ENCODE data around the gene IGSF9. TPM values are rescaled to one million over a fixed set of nuclear protein-coding genes. Genes with fewer than 3 reads are reported as not detected.
A peak's percentile ranks its signal among the peaks of the same experiment; 100 is the strongest.

Gene IGSF9
- total RNA-seq, 2 experiments from 2014 or later: not detected

DNA sequence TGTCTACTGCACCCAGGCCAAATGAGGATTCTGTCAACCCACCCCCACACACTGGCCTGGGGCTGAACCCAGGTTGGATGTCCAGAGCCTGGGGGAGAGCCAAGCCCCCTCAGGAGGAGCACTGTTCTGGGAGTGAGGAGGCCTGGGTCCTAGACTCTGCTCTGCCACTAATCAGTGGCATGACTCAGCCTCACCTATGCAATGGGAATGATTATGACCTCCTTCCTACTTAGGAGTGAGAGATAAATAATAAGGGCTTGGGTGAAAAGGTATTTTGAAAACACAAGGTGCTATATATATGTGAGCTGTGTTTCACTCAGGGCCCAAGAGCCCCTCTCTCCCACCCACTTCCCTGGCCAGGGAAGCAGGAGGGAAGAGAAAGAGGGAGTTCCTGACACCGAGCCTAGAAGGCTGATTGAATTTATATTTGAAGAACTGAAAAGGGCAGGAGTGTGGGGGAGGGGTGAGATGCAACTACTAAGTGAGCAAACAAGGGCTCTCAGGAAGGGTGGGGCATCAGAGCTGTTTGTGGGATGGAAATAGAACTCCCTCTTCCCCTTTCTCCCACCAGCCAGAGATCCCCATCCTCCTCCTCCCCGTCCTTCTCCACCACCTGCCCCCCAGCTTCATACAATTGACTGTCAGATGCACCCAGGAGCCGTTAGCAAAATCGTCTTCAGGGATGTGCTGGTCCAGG is 8.2 kb downstream of the IGSF9 start:
- ChIA-PET CTCF (interaction anchor here (0.6 to 9.9 kb wide), 10 partner anchors 9 to 148 kb away, joined by 3 to 184 read pairs (median 7); partner anchors contain the start of genes IGSF9 and TAGLN2), POLR2A (interaction anchor here (3.5 kb wide), 1 partner anchor 13 kb away, joined by 21 read pairs; the partner anchor contains the start of gene TAGLN2)
- H3K27me3 Mint-ChIP-seq (ENCODE audit: low read depth): peaks cover 29% of the 10 kb centered on the region
- H3K4me1 Mint-ChIP-seq (ENCODE audit: low read depth): peaks cover 5% of the 10 kb centered on the region
- no peak overlapping the region for H3K27ac Mint-ChIP-seq
- H3K9me3 Mint-ChIP-seq (ENCODE audit: insufficient read depth): no peaks in the 10 kb centered on the region
- no peak for ATAC-seq
- no peak for DNase-seq
- no peak overlapping the region for H3K4me3 Mint-ChIP-seq
- no peaks in the 10 kb centered on the region for H3K36me3 Mint-ChIP-seq (ENCODE audit: low read depth)

GRCh38 chr1:159936273-159936904 is 9.0 kb downstream of the IGSF9 start:
- Mint-ChIP-seq H3K4me1 (ENCODE audit: low read depth) (peaks cover 5% of the 10 kb centered on the region), H3K9me3 (ENCODE audit: insufficient read depth) (no peaks in the 10 kb centered on the region), H3K27me3 (ENCODE audit: low read depth) (peaks cover 29% of the 10 kb centered on the region), H3K4me3 (no peak overlapping the region), H3K36me3 (ENCODE audit: low read depth) (no peaks in the 10 kb centered on the region), H3K27ac (no peak overlapping the region)
- ChIA-PET POLR2A (interaction anchor here (3.5 kb wide), 1 partner anchor 12 kb away, joined by 21 read pairs; the partner anchor contains the start of gene TAGLN2), CTCF (interaction anchor here (0.6 to 9.9 kb wide), 10 partner anchors 10 to 149 kb away, joined by 3 to 184 read pairs (median 5); partner anchors contain the start of genes IGSF9 and TAGLN2)
- peak; percentile 83 for DNase-seq
- ATAC-seq: peak; percentile 81

DNA sequence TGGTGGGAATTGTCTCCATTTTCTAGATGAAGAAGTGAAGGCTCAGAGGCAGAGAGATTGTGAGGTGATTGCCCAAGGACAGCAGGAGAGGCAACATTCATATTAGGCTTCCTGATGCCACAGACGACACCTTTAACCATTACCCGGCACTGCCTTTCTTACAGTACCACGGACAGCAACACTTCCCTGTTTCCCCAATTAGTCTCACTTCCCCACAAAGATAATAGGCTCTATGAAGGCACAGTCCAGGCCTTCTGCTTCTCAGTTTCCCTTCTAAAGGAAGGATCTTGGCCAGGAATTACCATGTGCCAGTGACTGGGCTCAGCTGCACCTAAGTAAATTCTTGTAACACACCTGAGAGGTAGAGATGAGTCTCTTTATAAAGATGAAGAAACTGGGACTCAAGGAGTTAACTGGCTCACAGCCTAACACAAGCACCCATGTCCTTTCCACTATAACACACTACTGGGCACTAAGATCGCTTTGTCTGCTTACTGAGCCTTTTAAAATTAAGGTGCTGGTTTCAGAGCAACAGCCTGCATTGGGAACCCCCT is 9.6 kb downstream of the IGSF9 start:
- H3K36me3 Mint-ChIP-seq (ENCODE audit: low read depth): no peaks in the 10 kb centered on the region
- ATAC-seq: no peak

DNA sequence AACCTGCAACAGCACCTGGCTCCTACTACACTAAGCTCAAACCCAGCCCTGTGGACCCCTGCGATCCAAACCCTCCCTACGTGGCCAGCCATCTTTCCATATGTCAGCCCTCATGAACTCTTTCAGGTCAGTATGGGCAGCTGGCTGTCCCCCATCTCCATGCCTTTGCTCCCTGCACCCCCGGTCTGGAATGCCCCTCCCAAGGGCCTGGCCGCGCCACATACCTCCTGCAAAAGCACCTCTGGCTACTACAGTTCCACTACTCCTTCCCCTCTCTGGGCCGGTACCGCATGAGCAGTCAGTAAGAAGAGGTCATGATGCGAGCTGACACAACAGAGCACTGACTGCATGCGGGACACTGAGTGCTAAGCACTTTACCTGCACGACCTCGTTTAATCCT is 10.1 kb downstream of the IGSF9 start:
- POLR2A ChIA-PET: interaction anchor here (0.8 kb wide), 1 partner anchor 10 kb away, joined by 3 read pairs; the partner anchor contains the start of gene TAGLN2
- no peaks in the 10 kb centered on the region for H3K36me3 Mint-ChIP-seq (ENCODE audit: low read depth)
- ATAC-seq (no peak), DNase-seq (no peak)
- CTCF ChIA-PET: interaction anchor here (0.7 to 9.9 kb wide), 6 partner anchors 11 to 150 kb away, joined by 3 to 184 read pairs (median 11); partner anchors contain the start of gene TAGLN2
- no peaks in the 10 kb centered on the region for H3K9me3 Mint-ChIP-seq (ENCODE audit: insufficient read depth)
- peaks cover 5% of the 10 kb centered on the region for H3K4me1 Mint-ChIP-seq (ENCODE audit: low read depth)
- H3K27ac Mint-ChIP-seq: no peak overlapping the region
- no peak overlapping the region for H3K4me3 Mint-ChIP-seq
- peaks cover 23% of the 10 kb centered on the region for H3K27me3 Mint-ChIP-seq (ENCODE audit: low read depth)

More for the DNA sequence above, 9.6 kb downstream of the IGSF9 start:
- H3K27ac Mint-ChIP-seq: no peak overlapping the region
- H3K4me1 Mint-ChIP-seq (ENCODE audit: low read depth): peaks cover 5% of the 10 kb centered on the region
- ChIA-PET POLR2A (interaction anchor here (0.8 to 3.5 kb wide), 2 partner anchors 11 to 12 kb away, joined by 3 to 21 read pairs; partner anchors contain the start of gene TAGLN2), CTCF (interaction anchor here (0.7 to 9.9 kb wide), 8 partner anchors 10 to 149 kb away, joined by 3 to 184 read pairs (median 8); partner anchors contain the start of genes IGSF9 and TAGLN2)
- H3K27me3 Mint-ChIP-seq (ENCODE audit: low read depth): peaks cover 26% of the 10 kb centered on the region
- no peaks in the 10 kb centered on the region for H3K9me3 Mint-ChIP-seq (ENCODE audit: insufficient read depth)
- DNase-seq: no peak
- no peak overlapping the region for H3K4me3 Mint-ChIP-seq

GRCh38 chr1:159934136-159935039 is 11.0 kb downstream of the IGSF9 start:
- no peak overlapping the region for H3K27ac Mint-ChIP-seq
- no peaks in the 10 kb centered on the region for H3K9me3 Mint-ChIP-seq (ENCODE audit: insufficient read depth)
- ATAC-seq (no peak), DNase-seq (no peak)
- CTCF ChIA-PET: interaction anchor here (0.7 to 9.9 kb wide), 7 partner anchors 10 to 144 kb away, joined by 3 to 184 read pairs (median 5); partner anchors contain the start of gene TAGLN2
- no peak overlapping the region for H3K4me3 Mint-ChIP-seq
- no peaks in the 10 kb centered on the region for H3K36me3 Mint-ChIP-seq (ENCODE audit: low read depth)
- H3K27me3 Mint-ChIP-seq (ENCODE audit: low read depth): peaks cover 22% of the 10 kb centered on the region
- POLR2A ChIA-PET: interaction anchor here (2.2 kb wide), 1 partner anchor 10 kb away, joined by 18 read pairs; the partner anchor contains the start of gene TAGLN2
- H3K4me1 Mint-ChIP-seq (ENCODE audit: low read depth): peaks cover 5% of the 10 kb centered on the region

DNA sequence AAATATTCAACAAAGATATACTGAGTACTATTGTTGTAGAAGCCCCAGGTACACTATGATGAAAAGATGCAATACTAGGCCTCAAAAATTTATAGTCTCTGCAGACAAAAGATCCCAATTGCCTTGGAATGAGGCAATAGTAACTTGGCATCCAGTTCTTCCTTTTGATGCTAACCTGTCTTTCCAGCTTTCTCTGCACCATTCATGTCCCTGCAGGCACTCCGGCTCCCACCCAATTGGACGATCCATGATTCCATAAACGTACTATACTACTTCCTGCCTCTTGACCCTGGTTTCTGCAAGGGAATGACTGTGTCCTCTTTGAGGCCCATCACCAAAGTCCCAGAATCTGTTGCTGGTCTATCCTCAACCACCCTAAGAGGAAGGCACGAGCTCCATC is 12.1 kb downstream of the IGSF9 start:
- Mint-ChIP-seq H3K4me1 (ENCODE audit: low read depth) (peaks cover 3% of the 10 kb centered on the region), H3K27ac (no peak overlapping the region), H3K27me3 (ENCODE audit: low read depth) (peaks cover 13% of the 10 kb centered on the region), H3K9me3 (ENCODE audit: insufficient read depth) (no peaks in the 10 kb centered on the region), H3K36me3 (ENCODE audit: low read depth) (no peaks in the 10 kb centered on the region), H3K4me3 (no peak overlapping the region)
- ATAC-seq (no peak), DNase-seq (no peak)
- ChIA-PET POLR2A (interaction anchor here (2.2 kb wide), 1 partner anchor 9 kb away, joined by 18 read pairs; the partner anchor contains the start of gene TAGLN2), CTCF (interaction anchor here (1.0 to 9.9 kb wide), 6 partner anchors 8 to 145 kb away, joined by 3 to 184 read pairs (median 4); partner anchors contain the start of gene TAGLN2)

- H3K4me1 Mint-ChIP-seq (ENCODE audit: low read depth): peaks cover 2% of the 10 kb centered on the region
Measured at GRCh38 chr1:159932296-159933285, 12.8 kb downstream of the IGSF9 start.

DNA sequence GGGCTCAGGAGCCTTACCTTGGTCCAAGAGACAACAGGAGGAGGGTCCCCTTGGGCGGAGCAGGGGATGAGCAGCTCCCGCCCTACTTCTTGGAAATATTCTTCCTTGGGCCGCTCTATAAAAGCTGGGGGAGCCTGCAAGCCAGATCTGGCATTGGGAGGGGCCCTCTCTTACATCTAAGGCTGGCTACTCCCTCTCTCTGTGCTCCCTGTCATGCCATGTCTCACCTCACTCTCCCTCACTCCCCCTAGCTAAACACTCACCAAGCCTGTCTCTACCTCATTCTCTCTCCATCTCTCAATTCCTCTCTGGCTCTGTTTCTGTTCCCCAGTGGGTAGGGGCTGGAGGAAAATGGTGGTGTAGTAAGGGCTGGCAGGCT is 13.6 kb downstream of the IGSF9 start:
- Mint-ChIP-seq H3K27ac (no peak overlapping the region), H3K4me1 (ENCODE audit: low read depth) (peaks cover 2% of the 10 kb centered on the region), H3K27me3 (ENCODE audit: low read depth) (peaks cover 11% of the 10 kb centered on the region), H3K4me3 (no peak overlapping the region), H3K36me3 (ENCODE audit: low read depth) (no peaks in the 10 kb centered on the region), H3K9me3 (ENCODE audit: insufficient read depth) (no peaks in the 10 kb centered on the region)
- ATAC-seq (no peak), DNase-seq (no peak)
- POLR2A ChIA-PET: interaction anchor here (1.3 kb wide), 1 partner anchor 8 kb away, joined by 4 read pairs; no protein-coding TSS in a partner anchor
- CTCF ChIA-PET: no interaction called here

More at GRCh38 chr1:159932296-159933285, 12.8 kb downstream of the IGSF9 start:
- CTCF ChIA-PET: interaction anchor here (1.0 to 9.9 kb wide), 6 partner anchors 8 to 146 kb away, joined by 3 to 184 read pairs (median 4); partner anchors contain the start of gene TAGLN2
- ATAC-seq (no peak), DNase-seq (no peak)
- no peak overlapping the region for H3K4me3 Mint-ChIP-seq
- H3K36me3 Mint-ChIP-seq (ENCODE audit: low read depth): no peaks in the 10 kb centered on the region
- no peaks in the 10 kb centered on the region for H3K9me3 Mint-ChIP-seq (ENCODE audit: insufficient read depth)
- H3K27me3 Mint-ChIP-seq (ENCODE audit: low read depth): peaks cover 11% of the 10 kb centered on the region
- no peak overlapping the region for H3K27ac Mint-ChIP-seq
- POLR2A ChIA-PET: interaction anchor here (1.3 to 2.2 kb wide), 2 partner anchors 8 to 9 kb away, joined by 4 to 18 read pairs; partner anchors contain the start of gene TAGLN2

- H3K36me3 Mint-ChIP-seq (ENCODE audit: low read depth): no peaks in the 10 kb centered on the region
- H3K27me3 Mint-ChIP-seq (ENCODE audit: low read depth): peaks cover 11% of the 10 kb centered on the region
- ATAC-seq: no peak
- no peak for DNase-seq
- peaks cover 1% of the 10 kb centered on the region for H3K4me1 Mint-ChIP-seq (ENCODE audit: low read depth)
- no peaks in the 10 kb centered on the region for H3K9me3 Mint-ChIP-seq (ENCODE audit: insufficient read depth)
- H3K27ac Mint-ChIP-seq: no peak overlapping the region
- ChIA-PET POLR2A (interaction anchor here (1.3 kb wide), 1 partner anchor 8 kb away, joined by 4 read pairs; no protein-coding TSS in a partner anchor), CTCF (no interaction called here)
- no peak overlapping the region for H3K4me3 Mint-ChIP-seq
Measured at GRCh38 chr1:159931101-159931794, 14.2 kb downstream of the IGSF9 start.
